GM18511 (cell line): ENCODE data around the gene SLC9C1.
"Not testable (repeated sequence)": the region's sequence is repeated elsewhere in the genome, so short reads cannot be mapped to it uniquely, and the experiment has no call there.

Experiments
- ATAC-seq: cut with Tn5 transposase; IDR thresholded peaks from one replicate; pipeline ENCODE4 v1.9.1; 2021; ENCODE audit warnings: mild to moderate bottlenecking, moderate library complexity; ENCODE audit not compliant: unreplicated experiment

Gene SLC9C1

GRCh38 chr3:112199622-112200316 is 94.2 kb downstream of the SLC9C1 start:
- no peak for ATAC-seq

GRCh38 chr3:112197131-112197530 is 96.9 kb downstream of the SLC9C1 start:
- ATAC-seq, result no peak

- no peak for ATAC-seq
Measured at GRCh38 chr3:112187300-112187699, 106.7 kb downstream of the SLC9C1 start.

GRCh38 chr3:112185423-112186035 is 108.5 kb downstream of the SLC9C1 start:
- ATAC-seq, result not testable (repeated sequence)

GRCh38 chr3:112175646-112176045 is 118.4 kb downstream of the SLC9C1 start:
- ATAC-seq, result no peak

GRCh38 chr3:112175037-112175436 is 119.0 kb downstream of the SLC9C1 start:
- no peak for ATAC-seq

GRCh38 chr3:112171144-112171543 is 122.9 kb downstream of the SLC9C1 start:
- ATAC-seq, result no peak

GRCh38 chr3:112170046-112170445 is 124.0 kb downstream of the SLC9C1 start:
- ATAC-seq, result no peak

- peak; percentile 81 for ATAC-seq
Measured at GRCh38 chr3:112167758-112168157, 126.3 kb downstream of the SLC9C1 start.

- no peak for ATAC-seq
Measured at GRCh38 chr3:112149136-112149535, 144.9 kb downstream of the SLC9C1 start.

GRCh38 chr3:112143689-112144088 is 150.3 kb downstream of the SLC9C1 start:
- peak; percentile 60 for ATAC-seq

- ATAC-seq, result peak; percentile 89
Measured at GRCh38 chr3:112143251-112143650, 150.8 kb downstream of the SLC9C1 start.

- no peak for ATAC-seq
Measured at GRCh38 chr3:112141293-112141692, 152.7 kb downstream of the SLC9C1 start.

GRCh38 chr3:112140584-112140983 is 153.4 kb downstream of the SLC9C1 start:
- no peak for ATAC-seq

- no peak for ATAC-seq
Measured at GRCh38 chr3:112138219-112138969, 155.6 kb downstream of the SLC9C1 start.

GRCh38 chr3:112137781-112138180 is 156.2 kb downstream of the SLC9C1 start:
- ATAC-seq, result no peak

GRCh38 chr3:112136959-112137693 is 156.9 kb downstream of the SLC9C1 start:
- ATAC-seq, result no peak

- ATAC-seq, result no peak
Measured at GRCh38 chr3:112136046-112136445, 158.0 kb downstream of the SLC9C1 start.

GRCh38 chr3:112134335-112135124 is 159.5 kb downstream of the SLC9C1 start:
- ATAC-seq, result peak; percentile 20

GRCh38 chr3:112133626-112134334 is 160.2 kb downstream of the SLC9C1 start:
- no peak for ATAC-seq
